Left kidney (tissue), 2 donors: ENCODE data around the gene IGSF8. TPM values are rescaled to one million over a fixed set of nuclear protein-coding genes. Genes with fewer than 3 reads are reported as not detected.
"Not testable (repeated sequence)": the region's sequence is repeated elsewhere in the genome, so short reads cannot be mapped to it uniquely, and the experiment has no call there.

ENCODE experiments used
- DNase-seq: peaks from one replicate; pipeline ENCODE4 v3.0.0-alpha.2; 2013
- polyA plus RNA-seq: library from polyadenylated mRNA; unstranded; fragments of 120-200 nt; gene quantifications from one replicate; pipeline ENCODE4 v1.2.1, GENCODE V29; 2013; ENCODE audit not compliant: insufficient read length

Gene IGSF8
- polyA plus RNA-seq, 1 donor, result 23.2 TPM

DNA sequence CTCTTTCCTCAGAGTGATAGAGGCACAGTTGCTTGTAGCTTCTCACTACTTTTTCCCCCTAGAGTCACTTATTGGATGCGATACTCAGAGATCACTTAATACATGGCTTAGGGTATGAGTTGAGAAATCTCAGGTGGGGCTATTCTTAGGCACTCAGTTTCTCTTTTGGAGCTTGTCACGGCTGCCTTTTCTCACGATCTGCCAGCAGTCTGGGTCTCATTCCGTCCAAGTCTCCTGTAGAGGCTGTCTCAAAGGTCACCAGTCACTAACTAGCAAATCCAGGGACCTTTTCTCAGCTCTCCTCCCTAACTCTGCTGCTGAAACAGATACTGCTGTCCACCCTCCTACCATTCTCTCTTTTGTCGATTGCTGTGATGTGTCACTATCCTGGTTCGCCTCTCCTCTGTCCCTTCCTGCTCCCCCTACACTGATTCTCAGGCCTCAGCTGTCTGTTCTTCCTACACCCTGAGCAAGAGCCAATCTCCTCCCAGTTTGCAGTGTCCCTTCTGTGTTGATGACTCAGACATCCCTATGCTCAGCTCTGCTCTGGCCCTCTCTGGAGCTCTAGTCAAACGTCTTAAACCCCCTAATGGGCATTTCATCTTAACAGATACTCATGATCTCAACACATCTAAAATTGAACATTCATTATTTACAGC lies 29.6 kb upstream of the IGSF8 start:
- no peak for DNase-seq

DNA sequence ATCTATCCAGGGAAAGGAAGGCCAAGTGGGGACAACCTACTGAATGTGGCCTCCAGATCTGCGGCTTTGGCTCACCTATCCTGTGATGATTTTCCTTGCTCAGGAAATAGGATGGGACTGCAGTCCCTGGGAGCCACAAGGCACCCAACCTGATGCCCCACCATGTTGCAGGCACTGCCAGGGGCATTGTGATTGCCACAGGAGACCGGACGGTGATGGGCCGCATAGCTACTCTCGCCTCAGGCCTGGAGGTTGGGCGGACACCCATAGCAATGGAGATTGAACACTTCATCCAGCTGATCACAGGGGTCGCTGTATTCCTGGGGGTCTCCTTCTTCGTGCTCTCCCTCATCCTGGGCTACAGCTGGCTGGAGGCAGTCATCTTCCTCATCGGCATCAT lies 29.0 kb upstream of the IGSF8 start:
- DNase-seq, result no peak

DNA sequence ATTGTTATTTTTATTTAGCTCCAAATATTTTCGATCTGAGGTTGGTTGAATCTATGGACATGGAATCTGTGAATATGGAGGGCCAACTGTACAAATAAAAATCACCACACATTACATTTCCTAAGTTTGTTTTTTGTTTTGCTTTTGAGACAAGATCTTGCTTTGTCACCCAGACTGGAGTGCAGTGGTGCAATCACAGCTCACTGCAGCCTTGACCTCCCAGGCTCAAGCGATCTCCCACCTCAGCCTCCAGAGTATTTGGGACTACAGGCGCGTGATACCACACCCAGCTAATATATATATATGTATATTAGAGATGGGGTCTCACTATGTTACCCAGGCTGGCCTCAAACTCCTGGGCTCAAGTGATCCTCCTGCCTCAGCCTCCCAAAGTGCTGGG lies 27.9 kb upstream of the IGSF8 start:
- DNase-seq, result not testable (repeated sequence)

DNA sequence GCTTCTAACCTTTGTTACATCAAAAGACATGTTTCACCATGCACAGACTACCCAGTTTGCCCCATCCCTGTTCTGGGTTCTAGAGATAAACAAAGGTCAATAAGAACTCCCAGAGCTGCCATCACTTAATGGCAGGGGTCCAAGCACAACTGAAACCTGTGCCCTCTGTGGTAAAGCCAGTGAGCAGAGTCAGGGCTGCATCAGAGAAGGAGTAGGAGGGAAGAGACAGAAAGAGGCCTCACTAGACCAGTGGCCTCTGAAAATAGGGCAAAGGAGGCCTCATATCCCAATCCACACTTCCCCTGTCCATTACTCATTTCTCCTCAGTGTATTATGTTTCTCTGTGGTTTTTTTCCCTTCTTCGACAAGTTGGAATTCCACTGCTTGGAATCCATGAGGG lies 27.3 kb upstream of the IGSF8 start:
- no peak for DNase-seq

DNA sequence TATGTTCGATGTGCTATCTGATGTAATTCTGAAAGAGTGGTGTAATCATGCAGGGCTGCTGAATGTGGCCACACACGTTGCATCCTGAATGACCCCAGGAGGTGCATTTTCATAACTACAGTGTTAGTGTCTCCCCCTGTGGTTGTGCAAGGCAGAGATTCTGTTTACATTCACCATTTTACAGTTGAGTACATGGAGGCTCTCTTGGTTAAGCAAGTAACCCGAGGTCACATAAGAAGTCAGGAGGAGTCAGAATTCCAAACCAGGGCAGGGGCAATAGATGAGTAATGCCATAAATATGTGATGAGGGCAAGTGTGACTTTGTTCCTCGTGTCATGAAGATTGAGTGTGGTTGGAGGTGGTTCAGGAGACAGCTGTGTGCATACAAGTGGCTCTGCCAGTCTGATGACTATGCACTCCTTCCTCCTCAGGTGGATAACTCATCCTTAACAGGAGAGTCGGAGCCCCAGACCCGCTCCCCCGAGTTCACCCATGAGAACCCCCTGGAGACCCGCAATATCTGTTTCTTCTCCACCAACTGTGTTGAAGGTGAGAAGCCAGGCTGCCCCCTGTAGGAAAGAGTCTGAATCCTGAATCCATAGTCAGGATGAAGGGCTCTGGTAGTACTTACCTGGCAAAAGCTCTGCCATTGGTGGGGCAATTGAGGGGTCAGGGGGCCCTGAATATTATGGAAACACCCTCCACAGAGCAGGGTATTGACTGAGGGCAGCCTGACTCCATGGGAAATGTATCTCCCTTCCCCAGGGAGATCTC lies 26.5 kb upstream of the IGSF8 start:
- no peak for DNase-seq

DNA sequence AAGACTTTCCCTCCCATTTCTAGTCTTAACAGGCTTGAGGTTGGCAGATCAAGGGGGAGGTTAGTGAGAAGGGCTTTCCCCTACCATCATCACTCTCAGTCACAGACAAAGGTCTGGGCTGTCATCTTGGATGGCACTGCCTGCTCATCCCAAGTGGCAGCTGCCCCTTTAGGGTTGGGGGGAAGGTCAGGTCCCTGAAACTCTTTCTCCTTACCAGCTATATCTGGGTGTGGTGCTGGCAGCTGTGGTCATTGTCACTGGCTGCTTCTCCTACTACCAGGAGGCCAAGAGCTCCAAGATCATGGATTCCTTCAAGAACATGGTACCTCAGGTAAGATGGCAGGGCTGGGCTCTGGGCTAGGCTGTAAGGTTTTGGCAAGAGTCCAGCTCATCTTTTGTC lies 25.3 kb upstream of the IGSF8 start:
- DNase-seq, result no peak

DNA sequence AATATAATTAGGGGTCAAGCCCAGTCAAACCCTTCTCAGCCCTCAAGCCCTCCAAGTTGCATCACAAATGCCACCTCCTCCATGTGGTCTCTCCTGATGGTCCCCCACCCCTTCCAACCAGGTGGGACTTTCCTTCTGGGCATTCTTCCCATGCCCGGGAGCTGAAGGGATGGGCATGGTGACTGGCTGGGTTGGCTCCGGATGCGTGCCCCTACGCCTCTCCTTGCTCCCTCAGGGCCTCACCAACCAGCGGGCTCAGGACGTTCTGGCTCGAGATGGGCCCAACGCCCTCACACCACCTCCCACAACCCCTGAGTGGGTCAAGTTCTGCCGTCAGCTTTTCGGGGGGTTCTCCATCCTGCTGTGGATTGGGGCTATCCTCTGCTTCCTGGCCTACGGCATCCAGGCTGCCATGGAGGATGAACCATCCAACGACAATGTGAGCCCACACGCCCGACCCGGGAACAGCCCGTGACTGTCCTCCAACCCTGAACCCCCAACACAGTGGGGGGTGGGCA lies 24.6 kb upstream of the IGSF8 start:
- DNase-seq, result no peak

DNA sequence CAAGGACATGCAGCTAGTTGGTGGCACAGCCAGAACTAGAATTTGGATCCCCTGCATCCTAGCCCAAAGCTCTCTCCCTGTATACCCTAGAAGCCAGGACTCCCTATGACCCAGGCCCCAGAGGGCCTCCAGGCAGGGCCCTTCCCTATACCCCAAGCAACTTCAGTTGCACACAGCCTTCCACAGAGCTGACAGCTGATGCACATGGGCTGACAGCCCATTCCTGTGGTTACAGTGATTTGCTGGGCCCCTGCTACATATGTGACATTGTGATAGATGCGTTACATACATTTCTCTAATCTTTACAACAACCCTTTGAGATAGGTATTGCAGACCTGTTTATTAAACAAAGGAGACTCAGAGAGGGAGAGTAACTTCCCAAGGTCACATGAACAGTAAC lies 23.0 kb upstream of the IGSF8 start:
- DNase-seq, result no peak

DNA sequence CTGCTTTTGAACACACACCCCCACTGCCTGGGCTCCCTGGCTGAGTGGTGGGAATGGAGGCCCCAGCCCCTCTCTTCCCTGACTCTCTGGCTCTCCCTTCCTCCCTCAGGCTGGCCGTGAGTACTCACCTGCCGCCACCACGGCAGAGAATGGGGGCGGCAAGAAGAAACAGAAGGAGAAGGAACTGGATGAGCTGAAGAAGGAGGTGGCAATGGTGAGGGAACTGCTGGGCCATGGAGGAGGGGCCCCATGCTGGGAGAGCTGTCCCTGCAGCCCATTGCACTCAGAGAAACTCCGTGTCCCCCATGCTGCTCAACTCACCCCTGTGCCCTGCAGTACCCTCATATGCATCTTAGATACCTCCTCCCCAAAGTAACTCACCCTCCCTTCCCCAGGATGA lies 22.4 kb upstream of the IGSF8 start:
- no peak for DNase-seq

DNA sequence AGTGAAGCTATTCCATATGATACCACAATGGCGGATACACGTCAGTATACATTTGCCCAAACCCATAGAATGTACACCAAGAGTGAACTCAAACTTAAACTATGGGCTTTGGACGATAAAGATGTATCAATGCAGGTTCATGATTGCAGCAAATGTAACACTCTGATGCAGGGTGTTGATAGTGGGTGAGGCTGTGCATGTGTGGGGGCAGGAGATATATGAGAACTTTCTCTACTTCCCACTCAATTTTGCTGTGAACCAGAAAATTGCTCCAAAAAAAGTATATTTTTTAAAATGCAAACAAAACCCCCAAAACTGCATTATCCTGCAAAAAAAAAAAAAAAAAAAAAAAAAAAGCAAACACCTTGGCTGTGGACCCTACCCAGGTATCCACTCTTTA lies 20.5 kb upstream of the IGSF8 start:
- DNase-seq, result no peak

DNA sequence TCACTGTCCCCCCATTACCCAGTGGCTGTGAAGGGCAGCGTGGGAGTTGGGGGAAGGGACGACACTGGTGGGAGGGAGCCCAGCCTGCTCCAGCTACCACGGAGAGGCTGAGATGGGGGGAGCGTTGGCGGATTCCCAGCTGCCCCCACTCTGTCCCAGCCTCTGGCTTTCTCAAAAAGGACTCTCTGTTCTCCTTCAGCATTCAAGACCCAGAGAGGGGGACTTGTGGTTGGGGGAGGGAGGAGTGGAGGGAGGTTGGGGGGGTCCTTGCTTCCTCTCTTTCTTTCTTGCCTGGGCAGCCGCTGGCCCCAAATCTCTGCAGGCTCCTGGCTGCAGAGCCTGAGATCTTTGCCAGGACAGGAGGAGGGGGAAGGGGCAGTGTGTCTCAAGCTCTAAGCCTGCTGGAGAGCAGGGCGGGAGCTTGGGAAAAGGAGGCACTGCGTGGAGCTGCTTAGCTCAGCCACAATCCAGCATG lies 19.3 kb upstream of the IGSF8 start:
- no peak for DNase-seq

DNA sequence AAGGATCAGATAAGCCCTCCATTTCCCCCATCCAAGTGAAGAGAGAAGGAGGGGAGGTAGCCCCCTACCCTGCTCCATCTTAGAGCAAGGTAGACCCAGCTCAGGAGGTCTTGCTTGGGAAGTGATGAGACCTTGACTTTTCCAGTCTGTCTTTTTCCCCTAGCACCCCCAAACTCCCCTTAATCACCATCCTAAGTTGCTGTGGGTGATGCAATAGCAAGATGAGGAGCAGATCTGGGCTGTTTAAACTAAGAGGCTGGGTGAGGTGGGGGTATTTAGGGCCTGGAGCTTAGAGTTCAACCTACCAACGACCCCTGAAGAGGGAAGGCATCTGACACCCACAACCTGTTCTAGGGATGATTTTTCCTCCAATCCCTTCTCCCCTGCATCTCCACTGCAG lies 18.9 kb upstream of the IGSF8 start:
- no peak for DNase-seq

DNA sequence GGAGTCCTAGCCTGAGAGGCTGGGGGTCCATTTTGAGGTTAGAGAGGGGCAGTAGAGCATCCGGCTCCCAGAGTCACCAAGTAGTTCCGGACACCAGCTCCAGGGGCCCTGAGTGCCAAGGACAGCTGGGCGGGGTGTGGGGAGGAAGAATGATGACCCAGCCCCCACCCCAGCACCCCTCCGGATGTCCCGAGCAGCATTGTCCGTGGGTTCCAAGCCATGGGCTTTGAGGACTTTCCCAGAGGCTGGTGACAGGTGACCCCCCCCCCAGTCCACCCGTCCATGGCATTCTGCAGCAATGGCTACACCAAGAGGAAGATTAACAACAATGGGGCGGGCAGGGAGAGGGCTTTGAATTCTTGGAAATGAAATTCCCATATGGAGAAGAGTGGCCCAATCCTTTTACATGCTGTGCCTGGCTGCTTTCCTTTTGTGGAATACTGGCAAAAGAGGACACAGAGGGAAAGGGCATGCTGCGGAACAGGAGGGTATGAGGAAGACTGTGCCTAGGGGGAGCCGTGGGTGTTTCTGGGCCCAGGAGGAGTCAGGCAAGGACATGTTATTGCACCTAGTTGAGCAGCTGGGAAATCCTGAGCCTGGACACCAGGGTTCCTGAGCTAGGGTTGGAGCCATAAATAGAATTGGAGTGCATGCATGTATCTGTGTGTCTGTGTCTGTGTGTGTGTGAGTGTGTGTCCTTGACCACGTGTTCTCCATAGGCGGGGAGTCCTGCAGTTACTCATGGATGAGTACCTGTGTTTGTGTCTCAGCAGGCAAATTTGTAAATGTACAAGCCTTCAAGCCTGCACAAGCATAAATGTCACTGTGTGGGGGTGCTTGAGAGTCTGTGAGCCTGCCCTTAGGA lies 18.1 kb upstream of the IGSF8 start:
- no peak for DNase-seq

DNA sequence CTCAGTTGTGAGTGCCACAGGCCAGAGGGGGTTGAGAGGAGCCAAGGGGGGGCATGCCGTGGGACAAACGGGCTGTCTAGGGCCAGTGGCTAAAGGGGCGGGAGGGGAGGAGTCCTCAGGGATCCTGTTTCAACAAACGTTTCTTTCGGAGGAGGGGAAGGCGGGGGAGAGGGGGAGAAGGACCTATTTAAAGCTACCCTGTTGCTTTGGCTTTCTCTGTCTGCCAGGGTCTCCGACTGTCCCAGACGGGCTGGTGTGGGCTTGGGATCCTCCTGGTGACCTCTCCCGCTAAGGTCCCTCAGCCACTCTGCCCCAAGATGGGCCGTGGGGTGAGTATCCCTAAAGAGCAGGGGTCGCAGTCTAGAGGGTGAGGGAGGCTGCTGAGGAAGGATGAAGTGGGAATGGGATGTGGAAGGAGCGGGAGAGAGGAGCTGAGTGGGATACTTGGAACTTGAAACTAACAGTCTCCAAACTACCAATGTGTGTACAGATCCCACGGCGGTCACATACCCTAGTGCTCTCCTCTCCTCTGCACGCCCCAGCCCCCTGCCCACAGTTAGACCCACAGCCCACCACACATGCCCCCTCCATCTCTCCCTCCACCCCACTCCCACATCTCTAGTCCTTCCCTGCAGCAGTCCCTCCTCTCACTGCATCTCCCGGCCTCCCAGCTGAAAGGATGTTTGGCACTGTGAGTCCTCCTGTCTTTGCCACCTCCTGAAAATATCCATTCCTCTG lies 17.3 kb upstream of the IGSF8 start, which contains the start of gene ATP1A2:
ATP1A2 (plus strand) TSS at position 215 of the 738 bp plus-strand sequence; CDS start at position 318, 103 bp downstream.
- no peak for DNase-seq

DNA sequence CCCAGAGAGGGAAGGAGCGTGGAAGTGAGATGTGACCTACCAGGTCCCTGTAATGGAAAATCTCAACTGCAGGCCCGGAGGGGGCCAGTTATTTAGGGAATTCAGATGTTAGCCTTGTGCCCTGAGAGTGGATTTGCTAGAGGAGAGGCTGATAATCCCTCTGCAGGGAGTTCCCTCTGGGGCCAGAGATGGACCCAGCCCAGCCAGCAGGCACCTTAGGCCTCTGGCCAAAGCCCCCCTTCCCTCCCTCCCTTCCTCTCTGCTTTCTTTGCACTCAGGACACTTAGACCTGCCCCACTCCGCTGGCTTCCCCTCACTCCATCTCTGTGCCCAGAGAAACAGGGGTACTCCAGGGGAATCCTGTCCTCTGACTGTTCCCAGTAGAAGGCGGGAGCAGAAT lies 15.7 kb upstream of the IGSF8 start:
- DNase-seq, result no peak

DNA sequence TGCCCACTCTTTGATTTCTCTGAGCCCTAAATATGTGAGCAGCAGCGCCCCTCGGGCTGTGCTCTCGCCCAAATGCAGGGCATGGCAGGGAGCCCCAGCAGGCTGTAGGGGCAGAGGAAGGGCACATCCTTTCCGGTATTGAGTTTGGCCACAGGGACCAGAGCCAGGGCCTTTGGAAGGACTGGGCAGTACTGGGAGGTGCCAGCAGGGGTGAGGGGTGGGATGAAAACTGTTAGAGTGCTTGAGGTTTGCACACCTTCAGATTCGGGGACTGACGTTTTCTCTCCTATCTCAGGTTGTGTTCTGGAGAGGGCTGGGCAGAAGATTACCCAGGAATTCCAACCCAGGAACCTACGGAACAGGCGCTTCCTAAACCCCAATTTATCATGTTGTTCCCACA lies 15.0 kb upstream of the IGSF8 start:
- no peak for DNase-seq

DNA sequence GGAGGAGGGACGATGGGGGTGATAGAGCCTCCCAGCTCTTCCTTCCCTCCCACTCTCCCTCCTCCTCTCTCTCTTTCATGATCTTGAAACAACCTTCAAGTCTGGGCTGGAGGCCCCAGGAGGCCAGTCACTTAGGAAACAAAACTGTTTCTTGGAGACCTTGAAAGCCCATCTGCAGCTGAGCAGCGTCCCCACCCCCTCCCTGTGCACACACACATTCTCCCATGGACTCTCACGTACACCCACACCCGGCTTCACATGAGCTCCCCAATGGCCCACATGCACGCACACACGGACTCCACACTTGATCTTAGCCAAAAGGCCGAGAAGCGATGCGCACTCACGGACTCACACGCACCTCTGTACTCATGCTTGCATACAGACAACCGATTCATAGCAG lies 13.9 kb upstream of the IGSF8 start:
- no peak for DNase-seq

DNA sequence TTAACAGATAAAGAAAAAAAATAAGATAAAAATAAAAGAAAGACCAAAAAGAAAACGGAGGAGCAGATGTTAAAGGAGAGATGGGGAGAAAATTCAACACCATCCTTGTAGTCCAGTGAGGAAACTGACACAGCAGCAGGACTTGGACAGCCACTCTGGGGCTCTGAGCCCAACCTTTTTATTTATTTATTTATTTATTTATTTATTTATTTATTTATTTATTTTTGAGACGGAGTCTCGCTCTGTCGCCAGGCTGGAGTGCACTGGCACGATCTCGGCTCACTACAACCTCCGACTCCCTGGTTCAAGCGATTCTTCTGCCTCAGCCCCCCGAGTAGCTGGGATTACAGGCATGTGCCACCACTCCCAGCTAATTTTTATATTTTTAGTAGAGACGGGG lies 13.0 kb upstream of the IGSF8 start:
- not testable (repeated sequence) for DNase-seq

DNA sequence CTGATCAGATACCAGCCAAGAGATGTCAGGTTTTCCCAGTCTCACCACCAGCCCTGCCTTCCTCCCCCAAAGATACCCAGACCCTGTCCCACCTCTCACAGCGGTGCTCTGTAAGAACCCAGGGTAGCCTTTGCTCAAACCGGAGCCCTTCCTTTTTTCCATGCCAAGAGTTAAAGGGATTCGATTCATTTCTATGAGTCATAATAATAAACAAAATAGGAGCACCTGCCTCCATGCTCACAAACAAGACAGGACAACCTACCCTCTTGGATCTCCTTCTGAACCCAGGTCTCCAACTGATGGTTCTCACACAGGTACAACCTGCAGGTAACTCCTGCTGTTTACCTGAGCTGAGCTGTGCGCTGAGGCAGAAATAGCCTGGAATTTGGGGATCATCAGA lies 11.3 kb upstream of the IGSF8 start:
- DNase-seq, result no peak

DNA sequence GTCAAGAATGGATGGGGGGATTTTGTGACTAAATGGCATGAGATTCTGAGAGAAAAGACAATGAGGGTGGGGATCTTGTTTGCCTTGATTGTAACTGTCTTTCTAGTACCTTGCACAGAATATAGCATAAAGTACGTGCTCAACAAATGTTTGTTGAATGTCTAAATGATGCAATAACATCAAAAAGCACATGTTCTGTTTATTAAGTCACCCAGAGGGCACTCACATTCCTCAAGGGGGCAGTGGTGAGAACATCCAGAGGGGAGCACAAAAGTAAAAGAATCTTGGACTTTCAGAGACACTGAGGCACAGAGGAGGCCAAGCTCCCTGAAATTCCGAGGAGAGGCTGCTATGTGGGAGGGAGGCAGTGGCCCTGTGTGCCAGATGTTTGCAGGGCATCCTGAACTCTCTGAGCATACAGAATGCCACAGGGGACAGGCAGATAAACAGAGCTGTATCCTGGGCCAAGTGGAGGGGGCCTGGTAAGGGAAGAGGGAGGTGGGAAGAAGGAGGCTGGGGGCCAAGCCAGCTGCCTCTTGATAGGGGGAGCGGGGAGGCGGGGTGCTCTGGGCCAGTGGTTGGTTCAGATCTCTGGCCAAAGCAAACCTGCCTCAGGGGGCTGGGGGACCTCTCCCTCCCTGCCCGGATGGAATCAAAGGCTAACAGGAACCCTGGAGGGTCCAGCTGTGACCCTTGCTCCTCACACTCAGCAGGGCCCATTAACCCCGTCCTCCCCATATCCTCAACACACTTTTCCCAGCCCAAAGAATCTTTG lies 10.7 kb upstream of the IGSF8 start:
- no peak for DNase-seq

DNA sequence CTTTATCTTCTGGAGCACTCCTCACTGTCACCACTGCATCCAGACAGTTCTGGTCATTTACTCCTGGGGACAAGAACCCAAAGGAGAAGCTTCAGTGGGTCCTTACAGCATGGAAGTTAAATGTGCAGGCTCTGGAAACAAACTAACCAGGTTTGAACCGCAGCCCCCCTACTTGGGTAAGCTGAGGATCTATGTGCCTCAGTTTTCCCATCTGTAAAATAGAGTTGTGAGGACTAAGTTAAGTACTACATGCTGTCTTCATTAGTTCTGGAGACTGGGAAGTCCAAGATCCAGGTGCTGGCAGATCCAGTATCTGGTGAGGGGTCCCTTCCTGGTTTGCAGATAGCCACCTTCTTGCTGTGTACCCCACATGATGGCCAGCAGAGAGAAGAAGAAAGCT lies 9.1 kb upstream of the IGSF8 start:
- no peak for DNase-seq
